H9 (cell line): Measurements from ENCODE around the gene COL4A2. TPM values are rescaled to one million over a fixed set of nuclear protein-coding genes. Genes with fewer than 3 reads are reported as not detected.

ENCODE experiments used
- DNase-seq: peaks from one replicate; pipeline ENCODE4 v3.0.0-alpha.2; 2017
- H2AFZ ChIP-seq: one replicate; pipeline ENCODE4 v1.6.1; 2013; ENCODE audit warnings: mild to moderate bottlenecking, low read length, control low read depth, moderate library complexity
- H2AK5ac ChIP-seq: 2 replicates; pipeline ENCODE4 v1.6.1; 2013; ENCODE audit warnings: low read length, control low read depth, mixed read lengths; ENCODE audit not compliant: insufficient read length
- H2BK120ac ChIP-seq: one replicate; pipeline ENCODE4 v1.6.1; 2013; ENCODE audit warnings: low read depth, mild to moderate bottlenecking, low read length, control low read depth, inconsistent platforms; ENCODE audit not compliant: poor library complexity, severe bottlenecking
- H2BK12ac ChIP-seq: 2 replicates; pipeline ENCODE4 v1.6.1; 2013; ENCODE audit warnings: low read length, control low read depth, mixed read lengths, low read depth; ENCODE audit not compliant: insufficient read length
- H2BK15ac ChIP-seq: 2 replicates; pipeline ENCODE4 v1.6.1; 2013; ENCODE audit warnings: low read depth, low read length, control low read depth
- H2BK20ac ChIP-seq: one replicate; pipeline ENCODE4 v1.6.1; 2013; ENCODE audit warnings: low read depth, mild to moderate bottlenecking, low read length, control low read depth, inconsistent platforms; ENCODE audit not compliant: poor library complexity, severe bottlenecking
- H2BK5ac ChIP-seq: 2 replicates; pipeline ENCODE4 v1.6.1; 2013; ENCODE audit warnings: low read length, control low read depth, mixed read lengths; ENCODE audit not compliant: insufficient read length
- H3K14ac ChIP-seq: 2 replicates; pipeline ENCODE4 v1.6.1; 2013; ENCODE audit warnings: low read length, control low read depth; ENCODE audit not compliant: insufficient read depth
- H3K18ac ChIP-seq: 2 replicates; pipeline ENCODE4 v1.6.1; 2013; ENCODE audit warnings: low read depth, mild to moderate bottlenecking, mixed read lengths, low read length, control low read depth; ENCODE audit not compliant: insufficient read length
- H3K23ac ChIP-seq: 2 replicates; pipeline ENCODE4 v1.6.1; 2013; ENCODE audit warnings: low read length, control low read depth, mixed read lengths, low read depth; ENCODE audit not compliant: insufficient read length
- H3K23me2 ChIP-seq: 2 replicates; pipeline ENCODE4 v1.6.1; 2013; ENCODE audit warnings: low read depth, mild to moderate bottlenecking, mixed read lengths, low read length, control low read depth; ENCODE audit not compliant: insufficient read length, poor library complexity, severe bottlenecking
- H3K27ac ChIP-seq: 2 replicates; pipeline ENCODE4 v1.5.1; 2013; ENCODE audit warnings: low read length, control low read depth, mixed read lengths, low read depth; ENCODE audit not compliant: insufficient read length
- H3K27me3 ChIP-seq: 2 replicates; pipeline ENCODE4 v1.6.1; 2013; ENCODE audit warnings: low read length, control low read depth, inconsistent platforms; ENCODE audit not compliant: insufficient read depth
- H3K4ac ChIP-seq: 2 replicates; pipeline ENCODE4 v1.6.1; 2013; ENCODE audit warnings: low read depth, mild to moderate bottlenecking, control low read depth, inconsistent platforms, low read length, moderate library complexity
- H3K4me1 ChIP-seq: 2 replicates; pipeline ENCODE4 v1.6.1; 2013; ENCODE audit warnings: low read length, control low read depth, inconsistent platforms; ENCODE audit not compliant: insufficient read depth
- H3K4me2 ChIP-seq: 2 replicates; pipeline ENCODE4 v1.6.1; 2013; ENCODE audit warnings: low read length, control low read depth, mixed read lengths; ENCODE audit not compliant: insufficient read length, insufficient read depth
- H3K56ac ChIP-seq: 2 replicates; pipeline ENCODE4 v1.6.1; 2013; ENCODE audit warnings: low read depth, mild to moderate bottlenecking, mixed read lengths, low read length, control low read depth; ENCODE audit not compliant: insufficient read length
- H3K79me1 ChIP-seq: 2 replicates; pipeline ENCODE4 v1.6.1; 2013; ENCODE audit warnings: low read depth, mild to moderate bottlenecking, moderate library complexity, low read length, control low read depth, inconsistent platforms; ENCODE audit not compliant: insufficient read depth, poor library complexity, severe bottlenecking
- H3K79me2 ChIP-seq: 2 replicates; pipeline ENCODE4 v1.6.1; 2013; ENCODE audit warnings: low read length, control low read depth, inconsistent platforms; ENCODE audit not compliant: insufficient read depth
- H3K9ac ChIP-seq: 2 replicates; pipeline ENCODE4 v1.6.1; 2013; ENCODE audit warnings: low read length, control low read depth, mixed read lengths; ENCODE audit not compliant: insufficient read length; ENCODE audit errors: extremely low read depth
- H3K9me3 ChIP-seq: one replicate; pipeline ENCODE4 v1.6.1; 2013; ENCODE audit warnings: low read depth, low read length, inconsistent platforms; ENCODE audit not compliant: control insufficient read depth
- H3T11ph ChIP-seq: one replicate; pipeline ENCODE4 v1.6.1; 2013; ENCODE audit warnings: mild to moderate bottlenecking, low read length, control low read depth, inconsistent platforms
- H4K20me1 ChIP-seq: one replicate; pipeline ENCODE4 v1.6.1; 2013; ENCODE audit not compliant: control insufficient read depth, insufficient read length, insufficient read depth
- H4K5ac ChIP-seq: 2 replicates; pipeline ENCODE4 v1.6.1; 2013; ENCODE audit warnings: low read depth, mild to moderate bottlenecking, mixed read lengths, low read length, control low read depth; ENCODE audit not compliant: insufficient read length
- H4K8ac ChIP-seq: replicated peaks from 2 replicates; pipeline ENCODE4 v1.6.1; 2013; ENCODE audit warnings: low read length, control low read depth, mixed read lengths, low read depth; ENCODE audit not compliant: insufficient read length
- H4K91ac ChIP-seq: 2 replicates; pipeline ENCODE4 v1.6.1; 2013; ENCODE audit warnings: low read depth, mild to moderate bottlenecking, moderate library complexity, mixed read lengths, low read length, control low read depth; ENCODE audit not compliant: insufficient read length
- H3K27ac Mint-ChIP-seq, 3 experiments: 2 replicates in 2 of 3; 3 replicates in 1 of 3; pipeline ENCODE4 v1.8.0; 2020 to 2021; ENCODE audit warnings: mixed read lengths in 3 of 3, mild to moderate bottlenecking in 1 of 3, moderate library complexity in 1 of 3
- H3K27me3 Mint-ChIP-seq: 2 replicates; pipeline ENCODE4 v1.8.0; 2021; ENCODE audit warnings: low read depth, mild to moderate bottlenecking, moderate library complexity, mixed read lengths
- H3K36me3 Mint-ChIP-seq, 3 experiments: 2 replicates in 2 of 3; 3 replicates in 1 of 3; pipeline ENCODE4 v1.8.0; 2020 to 2021; ENCODE audit warnings: low read depth in 3 of 3, mixed read lengths in 3 of 3; ENCODE audit not compliant: insufficient read depth in 1 of 3
- H3K4me1 Mint-ChIP-seq, 2 experiments: 2 replicates each; pipeline ENCODE4 v1.8.0; 2020; ENCODE audit warnings: mixed read lengths in 2 of 2
- H3K4me3 Mint-ChIP-seq, 2 experiments: 2 replicates in 1 of 2; 3 replicates in 1 of 2; pipeline ENCODE4 v1.8.0; 2020 to 2021; ENCODE audit warnings: mild to moderate bottlenecking in 2 of 2, mixed read lengths in 2 of 2, moderate library complexity in 1 of 2
- H3K9me3 Mint-ChIP-seq, 2 experiments: 2 replicates in 1 of 2; 3 replicates in 1 of 2; pipeline ENCODE4 v1.8.0; 2020; ENCODE audit warnings: mild to moderate bottlenecking in 2 of 2, mixed read lengths in 2 of 2, moderate library complexity in 1 of 2
- WGBS: extraction: QIAGEN DNeasy Blood & Tissue Kit; methylation state at CpG from one replicate; pipeline ENCODE4 v1.1.7; 2013; ENCODE audit warnings: missing lambda C conversion rate, low lambda C conversion rate, mixed read lengths; ENCODE audit not compliant: insufficient read length; ENCODE audit errors: extremely low coverage; 5-methylcytosine and 5-hydroxymethylcytosine counted together
- total RNA-seq: library from RNA; stranded (reverse); gene quantifications from 2 replicates; pipeline ENCODE4 v1.2.1, GENCODE V29; 2021
- TF ChIP-seq, protein P1 (sequence below): fragments of 200-600 bp; sonication (generic); conservative IDR thresholded peaks from 3 replicates; pipeline ENCODE4 v1.8.0; 2021; ENCODE audit warnings: antibody characterized with exemption, mild to moderate bottlenecking

COL4A2 gene
- total RNA-seq, 1 experiment from 2014 or later, result 76.5 TPM

GRCh38 chr13:110498765-110499164, 191.7 kb downstream of the COL4A2 start:
- no peak overlapping the region for H3K4ac ChIP-seq
- no peaks in the 10 kb centered on the region for H3K23me2 ChIP-seq
- no peak overlapping the region for H3K27ac ChIP-seq
- H3T11ph ChIP-seq, result no peak overlapping the region
- H2BK120ac ChIP-seq, result no peak overlapping the region
- H3K9me3 ChIP-seq, result no peaks in the 10 kb centered on the region
- TF ChIP-seq, protein P1, sequence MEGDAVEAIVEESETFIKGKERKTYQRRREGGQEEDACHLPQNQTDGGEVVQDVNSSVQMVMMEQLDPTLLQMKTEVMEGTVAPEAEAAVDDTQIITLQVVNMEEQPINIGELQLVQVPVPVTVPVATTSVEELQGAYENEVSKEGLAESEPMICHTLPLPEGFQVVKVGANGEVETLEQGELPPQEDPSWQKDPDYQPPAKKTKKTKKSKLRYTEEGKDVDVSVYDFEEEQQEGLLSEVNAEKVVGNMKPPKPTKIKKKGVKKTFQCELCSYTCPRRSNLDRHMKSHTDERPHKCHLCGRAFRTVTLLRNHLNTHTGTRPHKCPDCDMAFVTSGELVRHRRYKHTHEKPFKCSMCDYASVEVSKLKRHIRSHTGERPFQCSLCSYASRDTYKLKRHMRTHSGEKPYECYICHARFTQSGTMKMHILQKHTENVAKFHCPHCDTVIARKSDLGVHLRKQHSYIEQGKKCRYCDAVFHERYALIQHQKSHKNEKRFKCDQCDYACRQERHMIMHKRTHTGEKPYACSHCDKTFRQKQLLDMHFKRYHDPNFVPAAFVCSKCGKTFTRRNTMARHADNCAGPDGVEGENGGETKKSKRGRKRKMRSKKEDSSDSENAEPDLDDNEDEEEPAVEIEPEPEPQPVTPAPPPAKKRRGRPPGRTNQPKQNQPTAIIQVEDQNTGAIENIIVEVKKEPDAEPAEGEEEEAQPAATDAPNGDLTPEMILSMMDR, result no peak
- Mint-ChIP-seq H3K36me3 (peaks cover 62 to 80% (median 80%) of the 10 kb centered on the region in 3 experiments), H3K9me3 (peaks cover 0 to 9% of the 10 kb centered on the region in 2 experiments; a peak in 1 of 5 replicates), H3K4me3 (no peak overlapping the region), H3K27ac (no peak overlapping the region), H3K4me1 (no peaks in the 10 kb centered on the region), H3K27me3 (no peaks in the 10 kb centered on the region)
- no peak overlapping the region for H2BK12ac ChIP-seq
- no peak overlapping the region for H3K4me2 ChIP-seq
- DNase-seq, result no peak
- H4K20me1 ChIP-seq, result no peaks in the 10 kb centered on the region
- H3K4me1 ChIP-seq, result no peaks in the 10 kb centered on the region
- no peak overlapping the region for H3K23ac ChIP-seq
- no peak overlapping the region for H2AFZ ChIP-seq
- H4K8ac ChIP-seq, result no peak overlapping the region
- H2AK5ac ChIP-seq, result no peak overlapping the region
- no CpG with 5 or more reads among the region's 10 CpGs for WGBS
- H3K79me1 ChIP-seq, result no peaks in the 10 kb centered on the region
- no peaks in the 10 kb centered on the region for H3K79me2 ChIP-seq
- H3K14ac ChIP-seq, result no peak overlapping the region
- no peak overlapping the region for H3K56ac ChIP-seq
- H4K91ac ChIP-seq, result no peak overlapping the region
- H2BK5ac ChIP-seq, result no peak overlapping the region
- no peak overlapping the region for H2BK20ac ChIP-seq
- no peak overlapping the region for H3K9ac ChIP-seq
- H3K18ac ChIP-seq, result no peak overlapping the region
- no peak overlapping the region for H2BK15ac ChIP-seq
- H4K5ac ChIP-seq, result no peak overlapping the region
- H3K27me3 ChIP-seq, result no peaks in the 10 kb centered on the region
